Medulla oblongata (tissue), 1 donor: Measurements from ENCODE around the gene EXOSC7.
"Not testable (repeated sequence)": the region's sequence is repeated elsewhere in the genome, so short reads cannot be mapped to it uniquely, and the experiment has no call there.

Experiments
- DNase-seq: peaks from one replicate; pipeline ENCODE4 v3.0.0-alpha.2; 2015; ENCODE audit errors: extremely low spot score

EXOSC7 gene

DNA sequence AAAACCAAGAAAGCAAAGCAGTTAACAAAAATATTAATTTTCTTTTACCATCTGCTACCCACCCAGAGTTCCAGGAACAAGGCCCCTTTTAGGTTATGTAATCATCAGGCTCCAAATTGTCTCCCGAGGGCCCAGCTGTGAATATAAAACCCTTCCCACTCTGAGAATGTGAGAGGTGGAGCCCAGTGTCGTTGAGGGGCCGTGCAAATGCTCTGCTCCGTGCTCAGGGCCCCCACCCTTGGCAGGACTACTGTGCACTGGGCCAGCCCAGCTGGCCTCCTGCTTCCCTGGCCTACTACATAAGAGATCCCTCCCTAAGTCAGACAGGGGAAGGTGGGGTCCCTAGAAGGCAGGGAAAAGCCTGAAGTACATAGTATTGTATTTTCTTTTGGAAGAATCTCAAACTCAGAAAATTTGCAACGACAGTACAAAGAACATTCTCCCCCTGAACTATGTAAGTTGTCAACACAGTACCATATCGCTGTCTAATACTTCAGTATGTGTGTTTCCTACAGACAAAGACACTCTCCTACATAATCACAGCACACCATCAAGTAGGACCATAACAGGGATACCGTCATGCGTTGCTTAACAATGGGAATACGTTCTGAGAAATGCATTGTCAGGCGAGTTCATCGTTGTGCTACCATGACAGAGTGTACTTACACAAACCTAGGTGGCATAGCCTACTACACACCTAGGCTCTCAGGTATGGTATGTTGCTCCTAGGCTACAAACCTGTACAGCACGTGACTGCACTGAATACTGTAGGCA, 45.7 kb downstream of the EXOSC7 start:
- no peak for DNase-seq

- DNase-seq, result no peak
These were observed 47.6 kb downstream of the EXOSC7 start for GRCh38 chr3:45023675-45024074.

DNA sequence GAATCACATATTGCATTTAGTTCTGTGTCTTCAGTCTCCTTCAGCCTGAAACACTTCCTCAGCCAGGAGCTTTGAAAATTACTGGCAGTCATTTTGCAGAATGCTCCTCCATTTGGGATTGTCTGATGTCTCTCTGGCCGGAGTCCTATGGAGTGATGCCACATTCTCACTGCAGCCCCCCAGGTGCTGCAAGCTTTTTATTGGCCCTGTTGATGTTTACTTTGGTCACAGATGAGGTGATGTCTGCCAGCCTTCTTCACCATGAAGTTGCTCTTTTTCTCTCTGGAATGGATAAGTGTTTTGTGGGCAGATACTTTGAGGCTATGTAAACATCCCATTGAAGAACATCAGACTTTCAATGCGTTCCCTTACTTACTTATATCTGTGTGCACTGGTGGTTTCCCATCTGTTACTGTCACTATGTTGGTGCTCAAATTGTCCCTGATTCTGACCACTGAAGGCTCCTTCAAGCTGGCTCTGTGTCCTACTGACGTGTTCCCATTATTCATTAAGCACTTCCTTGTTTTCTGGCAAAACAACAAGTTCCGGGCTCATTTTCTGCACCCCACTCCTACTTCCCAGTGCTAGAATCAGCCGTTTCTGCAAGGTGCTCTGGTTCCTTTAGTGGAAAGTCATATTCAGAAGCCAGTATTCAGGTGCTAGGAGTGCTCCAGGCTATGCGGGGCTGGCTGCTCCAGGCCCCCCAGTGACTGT, 48.7 kb downstream of the EXOSC7 start:
- peak; percentile 34 for DNase-seq

DNA sequence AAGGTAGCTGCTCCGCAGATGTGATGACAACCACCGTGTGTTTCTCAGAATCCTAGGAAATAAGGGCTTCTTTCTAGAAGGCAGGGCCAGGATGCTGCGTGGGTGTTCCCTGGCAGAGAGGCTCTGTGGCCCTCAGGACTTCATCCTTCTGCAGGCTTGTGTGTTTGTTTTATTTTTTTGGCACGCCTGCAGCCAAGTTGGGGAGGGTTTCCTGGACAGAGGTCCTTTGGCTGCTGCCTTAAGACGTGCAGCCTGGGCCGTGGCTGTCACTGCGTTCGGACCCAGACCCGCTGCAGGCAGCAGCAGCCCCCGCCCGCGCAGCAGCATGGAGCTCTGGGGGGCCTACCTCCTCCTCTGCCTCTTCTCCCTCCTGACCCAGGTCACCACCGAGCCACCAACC, 50.0 kb downstream of the EXOSC7 start, which contains the start of gene CLEC3B:
CLEC3B (plus strand) TSS at position 266 of the 400 bp plus-strand sequence; CDS start at position 326, 60 bp downstream.
- DNase-seq, result no peak

DNA sequence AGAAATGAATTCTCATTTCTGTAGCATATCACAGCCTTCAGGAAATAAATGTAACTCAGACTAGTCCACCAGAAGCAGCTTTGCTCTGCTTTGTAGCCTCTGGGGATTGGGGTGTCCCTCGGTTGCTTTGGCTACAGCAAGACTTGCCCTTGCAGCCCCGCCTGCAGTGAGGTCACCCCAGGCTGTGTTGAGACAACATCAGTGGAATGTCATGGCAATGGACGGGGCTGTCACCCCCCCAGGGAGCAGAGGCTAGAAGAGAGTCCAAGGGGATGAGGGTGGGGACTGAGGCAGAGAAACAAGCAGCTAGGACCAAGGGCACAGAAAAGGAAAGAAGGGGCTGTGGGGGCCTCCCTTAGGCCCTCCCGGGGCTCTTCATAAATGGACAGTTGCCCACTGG, 50.9 kb downstream of the EXOSC7 start:
- DNase-seq, result no peak

GRCh38 chr3:45027441-45027840, 51.4 kb downstream of the EXOSC7 start:
- no peak for DNase-seq

GRCh38 chr3:45029216-45029615, 53.2 kb downstream of the EXOSC7 start:
- no peak for DNase-seq

- DNase-seq, result no peak
These were observed 53.6 kb downstream of the EXOSC7 start for GRCh38 chr3:45029661-45030060.

GRCh38 chr3:45031531-45031930, 55.5 kb downstream of the EXOSC7 start:
- DNase-seq, result no peak

DNA sequence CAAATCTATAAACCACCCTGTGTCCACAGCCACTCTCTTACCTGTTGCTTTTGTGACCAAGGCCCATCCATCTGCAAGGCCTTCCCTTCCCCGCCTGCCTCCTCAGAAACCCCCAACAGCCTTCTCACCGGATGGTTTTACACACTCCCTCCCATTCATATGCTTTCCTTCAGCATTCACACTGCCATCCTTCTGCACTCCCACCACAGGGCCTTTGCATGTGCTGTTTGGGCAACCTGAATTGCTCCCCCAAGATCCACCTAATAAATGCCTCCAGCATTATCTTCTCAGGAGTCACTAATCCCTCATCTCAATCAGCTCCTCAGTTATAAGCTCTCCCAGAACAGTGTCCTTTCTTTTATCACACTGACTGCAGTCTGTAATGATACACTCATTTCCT, 56.1 kb downstream of the EXOSC7 start:
- DNase-seq, result no peak

- DNase-seq, result no peak
These were observed 57.7 kb downstream of the EXOSC7 start for GRCh38 chr3:45033791-45034190.

DNA sequence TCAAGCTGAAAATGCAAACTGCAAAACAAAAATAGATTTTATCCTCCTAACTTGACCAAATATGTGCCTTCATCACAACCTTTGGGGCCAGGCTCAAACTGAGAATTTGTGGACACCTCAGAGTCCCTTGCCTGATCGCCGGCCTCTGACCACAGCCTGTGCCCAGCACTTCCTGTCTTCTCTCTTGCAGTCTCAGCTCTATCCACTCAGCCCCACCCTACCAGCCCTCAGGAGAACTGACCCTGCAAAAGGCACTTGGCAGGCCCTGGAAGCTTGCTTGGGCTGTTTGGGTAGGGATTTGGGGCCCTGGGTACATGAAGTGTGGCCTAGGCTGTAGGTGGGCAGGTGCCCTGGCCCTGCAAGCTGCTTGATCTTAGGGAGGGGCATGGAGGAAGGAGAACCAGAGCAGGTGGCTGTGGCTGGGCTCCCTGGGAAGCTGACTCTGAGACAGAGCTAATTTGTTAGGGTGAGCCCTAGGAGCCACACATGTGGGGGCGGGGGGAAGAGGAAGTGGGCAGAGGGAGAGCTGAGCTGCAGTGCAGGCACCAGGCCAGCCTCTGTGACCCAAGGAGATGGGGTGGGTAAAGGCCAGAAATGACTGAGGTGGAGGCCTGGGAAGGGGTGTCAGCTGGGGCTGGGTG, 58.7 kb downstream of the EXOSC7 start:
- peak; percentile 76 for DNase-seq

DNA sequence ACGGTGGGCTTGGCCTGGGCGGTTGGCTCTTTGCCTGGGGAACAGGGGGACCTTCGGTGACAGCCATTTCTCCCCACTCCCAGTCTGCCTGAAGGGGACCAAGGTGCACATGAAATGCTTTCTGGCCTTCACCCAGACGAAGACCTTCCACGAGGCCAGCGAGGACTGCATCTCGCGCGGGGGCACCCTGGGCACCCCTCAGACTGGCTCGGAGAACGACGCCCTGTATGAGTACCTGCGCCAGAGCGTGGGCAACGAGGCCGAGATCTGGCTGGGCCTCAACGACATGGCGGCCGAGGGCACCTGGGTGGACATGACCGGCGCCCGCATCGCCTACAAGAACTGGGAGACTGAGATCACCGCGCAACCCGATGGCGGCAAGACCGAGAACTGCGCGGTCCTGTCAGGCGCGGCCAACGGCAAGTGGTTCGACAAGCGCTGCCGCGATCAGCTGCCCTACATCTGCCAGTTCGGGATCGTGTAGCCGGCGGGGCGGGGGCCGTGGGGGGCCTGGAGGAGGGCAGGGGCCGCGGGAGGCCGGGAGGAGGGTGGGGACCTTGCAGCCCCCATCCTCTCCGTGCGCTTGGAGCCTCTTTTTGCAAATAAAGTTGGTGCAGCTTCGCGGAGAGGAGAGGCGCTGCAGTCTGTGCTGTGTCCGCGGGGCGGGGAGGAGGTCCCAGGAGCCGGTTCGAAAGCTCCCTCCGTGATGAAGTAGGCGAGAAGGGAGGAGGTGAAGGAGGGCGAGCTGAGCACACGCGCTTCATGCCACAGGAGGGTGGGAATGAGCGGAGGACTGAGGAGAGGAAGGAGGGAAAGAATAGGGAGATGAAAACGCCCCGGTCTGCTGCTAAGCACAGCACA, 59.6 kb downstream of the EXOSC7 start:
- DNase-seq, result no peak

GRCh38 chr3:45037720-45038455, 61.8 kb downstream of the EXOSC7 start:
- DNase-seq, result peak; percentile 98

GRCh38 chr3:45041666-45042065, 65.6 kb downstream of the EXOSC7 start:
- DNase-seq, result no peak

GRCh38 chr3:45042162-45042561, 66.1 kb downstream of the EXOSC7 start:
- DNase-seq, result no peak

DNA sequence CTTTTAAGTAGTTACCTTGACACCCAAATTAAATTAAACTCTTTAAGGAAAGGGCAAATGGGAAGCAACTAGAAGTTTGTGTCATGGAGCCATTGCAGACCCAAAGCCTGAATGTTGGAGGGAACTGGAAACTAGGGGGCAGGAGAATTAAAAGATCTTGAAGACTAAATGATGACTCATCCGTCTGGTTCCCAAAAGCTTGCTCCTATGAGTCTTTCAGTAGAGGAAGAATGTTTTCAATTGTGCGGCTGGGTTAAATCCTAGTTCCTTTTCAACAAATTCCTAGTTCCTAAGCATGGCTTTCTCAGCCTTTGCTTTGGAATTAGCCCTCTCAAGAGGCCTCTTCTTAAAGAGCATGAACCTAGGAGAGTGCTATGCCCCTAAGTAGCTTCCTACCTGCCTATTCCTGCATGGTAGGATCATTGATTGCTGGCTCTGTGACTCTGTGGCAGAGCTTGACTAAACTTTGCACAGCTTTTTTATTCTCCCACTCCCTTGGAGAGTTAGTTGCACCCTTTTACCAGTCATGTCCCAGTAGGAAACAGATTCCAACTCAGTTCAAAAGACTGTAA, 67.8 kb downstream of the EXOSC7 start:
- DNase-seq, result peak; percentile 48

DNA sequence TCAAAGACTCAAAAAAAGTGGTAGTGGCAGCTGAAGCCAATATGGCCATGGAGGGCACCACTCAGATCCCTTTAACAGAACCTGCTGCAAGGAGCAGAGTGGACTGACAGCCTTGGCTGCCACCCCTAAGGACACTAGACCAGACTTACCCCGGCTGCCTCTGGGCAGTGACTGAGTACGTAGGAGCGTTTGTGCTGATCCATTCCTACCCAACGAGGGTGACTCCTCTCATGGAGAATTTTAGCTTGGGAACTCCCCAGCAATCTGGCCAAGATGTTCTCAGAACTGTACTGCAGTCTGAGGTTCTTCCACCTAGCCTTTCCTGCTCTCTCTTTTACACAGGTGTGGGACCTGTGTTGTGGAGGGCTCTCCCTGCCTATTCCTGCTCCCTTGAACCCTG, 72.2 kb downstream of the EXOSC7 start:
- DNase-seq, result no peak

- no peak for DNase-seq
These were observed 73.8 kb downstream of the EXOSC7 start for GRCh38 chr3:45049807-45050206.

GRCh38 chr3:45051685-45052084, 75.6 kb downstream of the EXOSC7 start:
- DNase-seq, result no peak

DNA sequence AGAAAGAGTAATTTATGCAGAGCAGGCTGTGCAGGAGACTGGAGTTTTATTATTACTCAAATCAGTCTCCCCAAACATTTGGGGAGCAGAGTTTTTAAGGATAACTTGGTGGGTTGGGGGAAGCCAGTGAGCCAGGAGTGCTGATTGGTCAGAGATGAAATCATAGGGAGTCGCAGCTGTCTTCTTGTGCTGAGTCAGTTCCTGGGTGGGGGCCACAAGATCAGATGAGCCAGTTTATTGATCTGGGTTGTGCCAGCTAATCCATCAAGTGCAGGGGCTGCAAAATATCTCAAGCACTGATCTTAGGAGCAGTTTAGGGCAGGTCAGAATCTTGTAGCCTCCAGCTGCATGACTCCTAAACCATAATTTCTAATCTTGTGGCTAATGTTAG, 77.8 kb downstream of the EXOSC7 start:
- DNase-seq, result not testable (repeated sequence)
